ENCODE data around the gene HOXA3.

HOXA3 gene

GRCh38 chr7:27121684-27122076 lies 30.7 kb downstream of the HOXA3 start:
- no peaks in the 10 kb centered on the region for H3K9me3 ChIP-seq (replicated peaks; ENCODE audit: insufficient read depth, low read length)
- TF ChIP-seq CTCF (IDR thresholded peaks at IDR 0.05; ENCODE audit: low read length) (no peak), EZH2phosphoT487 (IDR thresholded peaks at IDR 0.05; ENCODE audit: low read length) (no peak), EZH2 (optimal IDR thresholded peaks at IDR 0.05; ENCODE audit: low read depth, low read length) (no peak)
- H3K4me2 ChIP-seq (ENCODE audit: low read depth, low read length): no peak overlapping the region
- H3K9ac ChIP-seq (ENCODE audit: low read length): no peak overlapping the region
- no peaks in the 10 kb centered on the region for H4K20me1 ChIP-seq (ENCODE audit: insufficient read depth, low read length)
- H3F3A ChIP-seq (ENCODE audit: insufficient read depth, low read length): no peaks in the 10 kb centered on the region
- no peaks in the 10 kb centered on the region for H3K9me2 ChIP-seq (replicated peaks; ENCODE audit: insufficient read depth, low read length)
- H3K79me2 ChIP-seq (ENCODE audit: low read length): no peaks in the 10 kb centered on the region
- no peaks in the 10 kb centered on the region for H3K36me3 ChIP-seq (replicated peaks; ENCODE audit: insufficient read depth, low read length)
- H3K4me1 ChIP-seq (ENCODE audit: low read length): no peaks in the 10 kb centered on the region
- peaks cover 6% of the 10 kb centered on the region; the same call in 1 of the 2 replicates for H3K27me3 ChIP-seq (replicated peaks; ENCODE audit: insufficient read depth, low read length)
- no peak overlapping the region for H3K27ac ChIP-seq (ENCODE audit: low read length)
- H3K4me3 ChIP-seq (ENCODE audit: low read length): no peak overlapping the region
- no peak overlapping the region for H2AFZ ChIP-seq (ENCODE audit: low read length)
- no peak for DNase-seq

- Histone ChIP-seq H3K4me3 (ENCODE audit: low read length) (no peak overlapping the region), H2AFZ (ENCODE audit: low read length) (no peak overlapping the region), H3K4me1 (ENCODE audit: low read length) (no peaks in the 10 kb centered on the region), H3K9me2 (replicated peaks; ENCODE audit: insufficient read depth, low read length) (no peaks in the 10 kb centered on the region), H4K20me1 (ENCODE audit: insufficient read depth, low read length) (no peaks in the 10 kb centered on the region), H3K9ac (ENCODE audit: low read length) (no peak overlapping the region), H3K27ac (ENCODE audit: low read length) (no peak overlapping the region), H3K9me3 (replicated peaks; ENCODE audit: insufficient read depth, low read length) (no peaks in the 10 kb centered on the region), H3K27me3 (replicated peaks; ENCODE audit: insufficient read depth, low read length) (peaks cover 20% of the 10 kb centered on the region; the same call in 1 of the 2 replicates), H3K79me2 (ENCODE audit: low read length) (no peaks in the 10 kb centered on the region), H3K36me3 (replicated peaks; ENCODE audit: insufficient read depth, low read length) (no peaks in the 10 kb centered on the region), H3K4me2 (ENCODE audit: low read depth, low read length) (no peak overlapping the region), H3F3A (ENCODE audit: insufficient read depth, low read length) (no peaks in the 10 kb centered on the region)
- DNase-seq: no peak
- TF ChIP-seq EZH2 (optimal IDR thresholded peaks at IDR 0.05; ENCODE audit: low read depth, low read length) (no peak), EZH2phosphoT487 (IDR thresholded peaks at IDR 0.05; ENCODE audit: low read length) (no peak), CTCF (IDR thresholded peaks at IDR 0.05; ENCODE audit: low read length) (no peak)
These were observed 32.9 kb downstream of the HOXA3 start for GRCh38 chr7:27119412-27119911.

GRCh38 chr7:27118580-27118979 lies 33.8 kb downstream of the HOXA3 start:
- no peak overlapping the region for H3K4me3 ChIP-seq (ENCODE audit: low read length)
- H3K9ac ChIP-seq (ENCODE audit: low read length): no peak overlapping the region
- no peak overlapping the region for H3K4me2 ChIP-seq (ENCODE audit: low read depth, low read length)
- H3K9me3 ChIP-seq (replicated peaks; ENCODE audit: insufficient read depth, low read length): no peaks in the 10 kb centered on the region
- TF ChIP-seq CTCF (IDR thresholded peaks at IDR 0.05; ENCODE audit: low read length) (no peak), EZH2phosphoT487 (IDR thresholded peaks at IDR 0.05; ENCODE audit: low read length) (no peak), EZH2 (optimal IDR thresholded peaks at IDR 0.05; ENCODE audit: low read depth, low read length) (no peak)
- no peaks in the 10 kb centered on the region for H3K79me2 ChIP-seq (ENCODE audit: low read length)
- no peak overlapping the region for H3K27ac ChIP-seq (ENCODE audit: low read length)
- DNase-seq: no peak
- H2AFZ ChIP-seq (ENCODE audit: low read length): no peak overlapping the region
- no peaks in the 10 kb centered on the region for H3F3A ChIP-seq (ENCODE audit: insufficient read depth, low read length)
- no peaks in the 10 kb centered on the region for H4K20me1 ChIP-seq (ENCODE audit: insufficient read depth, low read length)
- H3K9me2 ChIP-seq (replicated peaks; ENCODE audit: insufficient read depth, low read length): no peaks in the 10 kb centered on the region
- H3K27me3 ChIP-seq (replicated peaks; ENCODE audit: insufficient read depth, low read length): peaks cover 20% of the 10 kb centered on the region; the same call in 1 of the 2 replicates
- no peaks in the 10 kb centered on the region for H3K36me3 ChIP-seq (replicated peaks; ENCODE audit: insufficient read depth, low read length)
- H3K4me1 ChIP-seq (ENCODE audit: low read length): no peaks in the 10 kb centered on the region

Measured in MM.1S (cell line).